GM18867 (cell line): Measurements from ENCODE around the gene P3R3URF.

ENCODE experiments used
- ATAC-seq: cut with Tn5 transposase; IDR thresholded peaks from one replicate; pipeline ENCODE4 v1.9.1; 2021; ENCODE audit warnings: mild to moderate bottlenecking, moderate library complexity; ENCODE audit not compliant: unreplicated experiment

Gene P3R3URF

DNA sequence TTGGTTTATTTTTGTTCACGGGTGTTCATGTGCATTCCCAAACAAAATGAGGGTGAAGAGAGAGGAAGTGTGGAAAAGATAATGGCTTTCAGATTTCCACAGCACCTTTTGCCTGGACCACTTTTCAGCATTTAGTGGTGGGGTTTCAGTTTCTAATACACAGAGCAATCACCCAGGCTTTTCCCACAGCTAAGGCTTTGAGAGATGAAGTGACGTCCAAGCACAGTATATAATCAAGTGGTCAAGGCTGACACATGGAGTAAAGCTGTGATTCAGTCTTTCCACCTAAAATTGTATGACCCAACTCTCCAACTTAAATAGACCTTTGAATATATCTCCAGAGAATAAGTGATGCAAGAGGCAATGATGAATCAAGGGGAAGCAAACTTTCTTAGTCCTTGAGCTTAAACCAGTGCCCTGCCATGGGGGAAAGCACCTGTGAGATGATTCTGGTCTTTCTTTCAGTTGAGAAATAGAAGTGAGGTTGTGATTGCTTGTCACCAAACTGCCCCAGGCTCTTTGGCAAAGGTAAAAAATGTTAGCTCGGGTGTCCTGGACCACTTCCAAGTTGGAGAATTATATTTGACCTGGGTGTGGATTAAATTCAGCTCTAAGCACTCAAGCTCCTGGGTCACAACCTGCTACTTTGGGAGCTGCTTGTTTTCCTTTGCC is 41.5 kb downstream of the P3R3URF start:
- ATAC-seq: no peak

DNA sequence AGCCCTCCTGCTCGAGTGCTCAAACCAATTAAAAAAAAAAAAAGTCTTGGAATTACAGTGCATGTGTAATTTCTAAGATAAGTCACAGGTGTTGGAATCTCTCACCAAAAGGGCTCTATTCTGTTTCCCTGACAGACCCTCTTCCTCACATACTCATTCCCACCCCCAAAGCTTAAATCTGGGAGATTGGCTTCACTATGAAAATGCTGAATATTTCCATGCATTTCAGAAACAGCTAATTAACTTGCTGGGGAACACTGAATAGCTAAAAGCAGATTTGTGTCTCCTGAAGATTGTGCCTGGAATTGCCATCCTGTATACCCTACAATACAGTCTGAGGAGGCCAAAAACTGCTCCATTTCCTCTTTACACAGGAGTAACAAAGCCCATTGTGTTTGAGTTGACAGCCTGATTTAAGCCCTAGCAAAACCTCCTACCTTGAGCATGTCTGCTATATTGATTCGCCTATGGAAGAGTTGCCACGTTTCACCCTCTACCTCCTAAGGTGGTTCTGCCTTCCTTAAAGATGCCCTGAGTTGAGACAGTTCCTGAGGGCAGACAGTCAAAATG is 42.4 kb downstream of the P3R3URF start:
- no peak for ATAC-seq

DNA sequence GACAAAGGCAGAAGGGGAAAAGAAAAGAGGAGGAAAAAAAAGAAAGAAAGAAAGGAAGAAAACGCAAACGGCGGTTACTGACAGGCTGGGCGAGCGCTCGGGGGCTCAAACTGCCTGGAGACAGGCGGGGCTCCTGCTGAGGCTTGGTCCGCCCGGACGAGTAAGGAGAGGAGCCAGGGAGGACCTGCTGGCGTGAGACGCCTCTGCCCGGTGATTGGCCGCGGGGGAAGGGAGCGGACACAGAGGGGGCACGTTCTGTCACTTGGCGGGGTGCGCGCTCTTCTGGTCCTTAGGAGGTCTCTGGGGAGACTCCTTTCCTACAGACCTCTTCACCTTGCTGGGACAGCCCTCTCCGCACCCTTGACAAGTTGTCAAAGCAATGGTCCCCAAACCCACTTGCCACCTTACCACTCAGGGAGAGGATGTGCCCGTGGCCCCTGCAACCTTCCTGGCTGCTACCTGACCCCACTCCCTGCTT is 43.1 kb downstream of the P3R3URF start:
- peak; percentile 53 for ATAC-seq

DNA sequence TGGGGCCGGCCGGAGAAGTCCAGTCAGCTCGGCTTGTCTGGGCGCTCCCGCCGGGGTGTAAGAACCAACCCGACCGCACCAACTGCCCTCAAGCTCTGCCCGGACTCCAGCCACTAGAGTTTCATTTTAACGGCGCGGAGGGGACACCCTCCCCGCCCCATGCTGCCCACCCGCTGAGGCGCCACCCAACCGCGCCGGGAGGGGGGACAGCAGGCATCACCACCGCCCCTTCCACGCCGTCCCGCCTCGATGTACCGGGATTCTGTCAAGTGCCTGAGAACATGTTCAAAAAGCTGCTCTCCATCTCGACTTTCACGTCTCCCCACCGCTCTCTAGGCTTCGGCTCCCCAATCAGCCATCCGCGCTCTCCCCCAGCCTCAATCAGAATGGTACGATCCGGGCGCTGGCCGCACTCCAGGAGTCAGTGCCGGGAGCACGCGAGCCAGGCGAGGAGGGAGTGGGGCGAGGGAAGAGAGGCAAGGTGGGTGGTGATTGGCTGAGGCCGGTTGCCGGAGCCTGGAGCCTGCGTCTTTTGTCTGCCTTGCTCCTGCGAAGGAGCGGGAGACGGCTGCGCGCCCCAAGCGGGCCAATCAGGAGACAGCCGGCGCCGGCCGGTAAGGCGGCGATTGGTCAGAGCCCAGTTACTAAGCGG is 43.6 kb downstream of the P3R3URF start, which contains the start of gene PIK3R3:
TSS of gene PIK3R3 (minus strand) at position 101 of the 652 bp plus-strand sequence. CDS start 677 bp downstream, outside the sequence.
- ATAC-seq: peak; percentile 84

DNA sequence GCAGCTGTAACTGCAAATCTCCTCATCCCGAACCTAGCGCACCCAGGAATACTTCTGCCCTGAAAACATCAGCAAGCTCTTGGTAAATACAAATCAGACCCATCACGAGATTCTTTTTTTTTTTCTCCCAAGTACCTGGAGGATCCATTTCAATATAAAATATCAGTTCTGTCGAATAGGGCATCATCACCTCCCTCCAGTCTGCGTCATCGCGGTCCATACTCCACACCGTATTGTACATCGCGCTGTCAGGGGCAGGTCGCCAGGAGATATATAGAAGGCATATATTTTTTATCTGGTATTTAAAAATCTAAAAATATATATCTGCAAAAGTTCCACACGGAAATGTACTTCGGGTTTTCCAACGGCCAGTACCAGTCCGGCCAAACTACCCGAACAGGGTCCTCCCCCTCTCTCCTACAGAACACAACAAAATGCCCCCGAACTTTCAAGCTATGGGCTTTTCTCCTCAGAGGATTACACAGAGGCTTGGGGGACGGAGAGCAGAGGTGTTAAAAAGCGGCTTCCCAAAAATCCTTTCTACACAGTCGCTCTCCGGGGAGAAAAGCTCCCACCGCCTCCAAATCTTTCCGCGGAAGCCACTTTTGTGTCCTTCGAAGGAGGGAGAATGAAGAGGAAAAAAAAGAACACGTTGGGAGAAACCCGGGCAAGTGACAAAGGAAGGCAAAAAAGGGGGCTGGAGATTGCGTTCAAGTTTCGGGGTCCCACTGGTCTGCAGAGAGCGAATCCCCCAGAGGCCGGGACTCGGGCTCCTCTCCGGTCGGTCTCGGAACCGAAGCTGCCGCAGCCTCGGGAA is 44.4 kb downstream of the P3R3URF start:
- ATAC-seq: no peak

DNA sequence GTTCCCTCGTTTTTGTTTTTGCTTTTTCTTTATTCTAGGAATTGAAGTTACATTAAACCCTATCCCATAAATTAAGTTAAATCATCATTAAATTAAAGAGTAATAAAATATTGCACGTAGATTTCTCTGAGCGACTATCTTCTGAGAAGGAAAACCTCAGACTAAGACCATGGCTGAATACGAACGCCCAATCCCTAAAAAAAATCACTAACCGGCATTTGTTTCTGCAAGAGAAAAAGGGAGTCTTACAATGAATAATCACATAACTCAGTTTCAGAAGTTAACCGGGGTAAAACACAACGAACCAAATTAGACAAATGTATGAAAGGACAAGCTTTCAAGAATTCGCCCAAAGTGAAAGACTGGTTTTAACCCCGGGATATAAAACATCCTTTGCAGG is 45.2 kb downstream of the P3R3URF start:
- ATAC-seq: no peak

DNA sequence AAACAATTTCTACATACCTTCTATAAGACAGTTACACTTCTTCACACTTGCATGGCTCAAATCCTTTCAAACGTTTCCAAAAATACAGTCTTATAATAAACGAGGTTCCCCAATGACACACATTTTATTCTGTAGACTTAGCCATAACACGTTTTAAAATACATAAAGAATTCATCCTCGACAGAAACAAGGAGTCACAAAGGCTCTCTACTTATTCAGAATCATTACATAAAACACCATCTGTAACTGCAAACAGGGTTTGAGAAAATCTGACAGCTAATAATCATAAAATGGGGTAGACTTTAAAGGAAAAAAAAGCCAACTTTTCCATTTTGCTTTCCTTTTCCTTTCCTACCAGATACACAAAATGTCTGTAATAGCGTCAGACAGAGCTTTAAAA is 45.7 kb downstream of the P3R3URF start:
- ATAC-seq: no peak

DNA sequence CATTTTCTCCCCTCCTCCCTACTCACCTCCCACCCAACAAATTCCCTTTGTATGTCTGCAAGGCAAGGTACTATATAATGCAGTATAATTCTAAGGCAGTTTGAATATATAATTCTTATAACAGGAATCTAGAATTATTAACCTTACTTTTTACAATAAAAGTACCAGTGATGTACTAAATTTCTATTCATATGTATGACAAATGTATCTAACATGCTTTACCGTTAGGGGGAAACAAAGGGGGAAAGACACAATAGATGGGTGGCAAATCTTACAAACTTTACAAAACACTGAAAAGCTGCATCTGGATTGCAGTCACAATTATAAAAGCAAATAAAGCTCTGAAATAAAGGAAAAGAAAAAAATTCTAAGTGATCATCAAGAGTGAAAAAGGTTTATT is 46.2 kb downstream of the P3R3URF start:
- no peak for ATAC-seq

DNA sequence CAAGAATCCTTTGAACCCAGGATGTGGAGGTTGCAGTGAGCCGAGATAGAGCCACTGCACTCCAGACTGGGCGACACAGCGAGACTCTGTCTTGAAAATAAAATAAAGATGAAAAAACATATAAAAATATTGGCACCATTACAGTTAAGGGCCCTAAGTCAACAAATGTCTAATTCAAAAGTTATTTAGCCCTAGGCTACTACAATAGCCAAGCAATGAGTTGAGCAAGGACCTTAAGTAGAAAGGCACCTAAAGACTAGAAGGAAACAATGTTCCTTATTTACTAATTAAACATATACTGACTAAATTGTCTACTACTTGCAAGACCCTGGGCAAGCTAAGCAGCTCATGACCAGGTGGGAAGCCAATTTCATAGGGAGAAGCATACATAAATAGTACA is 47.9 kb downstream of the P3R3URF start:
- ATAC-seq: no peak
